K562 (cell line): Measurements from ENCODE around the gene SDF4. TPM values are rescaled to one million over a fixed set of nuclear protein-coding genes. Genes with fewer than 3 reads are reported as not detected.
A peak's percentile ranks its signal among the peaks of the same experiment; 100 is the strongest.

Source experiments
- ATAC-seq: fragments of 200-7000 bp; cut with Tn5 transposase; 3 replicates; pipeline ENCODE4 v1.9.1; 2020; ENCODE audit warnings: moderate library complexity
- BruUV-seq: library from RNA; stranded (reverse); fragments of 400-500 nt; replicated peaks from 2 replicates; lab custom pipeline; 2021; lab: Mats Ljungman, UMichigan
- CTCF ChIA-PET: fragments of 300-600 bp; formaldehyde crosslinking; extraction: SDS; loops from one replicate; lab custom pipeline; 2021; ENCODE audit warnings: low intra/inter-chr PET ratio; lab: Yijun Ruan, JAX
- POLR2A ChIA-PET: fragments of 300-600, 350-650 bp; sonication (Branson Sonifier 250); formaldehyde crosslinking; extraction: SDS; loops from one replicate; lab custom pipeline; 2021; ENCODE audit warnings: antibody characterized with exemption, inconsistent platforms; lab: Yijun Ruan, JAX
- DNase-seq, 4 experiments: peaks; one replicate each; pipeline versions ENCODE4 v3.0.0 to v3.0.0-alpha.2; 2011 to 2018; ENCODE audit warnings: low spot score in 3 of 4, mixed read lengths in 3 of 4; ENCODE audit errors: extremely low read depth in 1 of 4
- FAIRE-seq: peaks from 2 replicates; lab custom pipeline; 2011; peaks lifted over from hg19 to GRCh38; lab: Jason Lieb, UNC
- H2AFZ ChIP-seq: 2 replicates; pipeline ENCODE4 v1.6.0; 2011; ENCODE audit warnings: low read depth, low read length, control low read depth, inconsistent platforms
- H3K27ac ChIP-seq: fragments of 200-600 bp; 3 replicates; pipeline ENCODE4 v1.8.0; 2011; ENCODE audit warnings: low read depth, mild to moderate bottlenecking, control low read depth, inconsistent platforms, low read length, moderate library complexity, mixed read lengths; ENCODE audit errors: extremely low read depth
- H3K27me3 ChIP-seq, 2 experiments: fragments of 300-600 bp in 1 of 2; 2 replicates in 1 of 2; 3 replicates in 1 of 2; pipeline versions ENCODE4 v1.6.0 to v1.8.0; 2011; ENCODE audit warnings: inconsistent platforms in 2 of 2, low read length in 2 of 2, mild to moderate bottlenecking in 1 of 2, mixed read lengths in 1 of 2, moderate library complexity in 1 of 2; ENCODE audit not compliant: control insufficient read depth in 2 of 2, insufficient read depth in 2 of 2
- H3K36me3 ChIP-seq: fragments of 300-600 bp; 3 replicates; pipeline ENCODE4 v1.8.0; 2011; ENCODE audit warnings: mild to moderate bottlenecking, low read length, inconsistent platforms; ENCODE audit not compliant: control insufficient read depth, insufficient read depth
- H3K4me1 ChIP-seq, 2 experiments: fragments of 200-600 bp in 1 of 2; replicated peaks in 1 of 2; 2 replicates in 1 of 2; 3 replicates in 1 of 2; pipeline versions ENCODE4 v1.5.1 to v1.8.0; 2011; ENCODE audit warnings: inconsistent platforms in 2 of 2, low read length in 2 of 2, mild to moderate bottlenecking in 1 of 2, mixed read lengths in 1 of 2, moderate library complexity in 1 of 2; ENCODE audit not compliant: control insufficient read depth in 2 of 2, insufficient read depth in 2 of 2
- H3K4me2 ChIP-seq: 2 replicates; pipeline ENCODE4 v1.6.1; 2011; ENCODE audit warnings: low read length, control low read depth, inconsistent platforms, mixed read lengths; ENCODE audit not compliant: insufficient read depth
- H3K4me3 ChIP-seq: fragments of 200-600 bp; sonication (generic), shearing (Covaris generic); 2 replicates; pipeline ENCODE4 v1.5.1; 2016; ENCODE audit warnings: control low read depth, inconsistent platforms
- H3K79me2 ChIP-seq: fragments of 200-600 bp; 3 replicates; pipeline ENCODE4 v1.8.0; 2011; ENCODE audit warnings: low read length, inconsistent platforms; ENCODE audit not compliant: control insufficient read depth, insufficient read depth
- H3K9ac ChIP-seq, 2 experiments: 2 replicates each; pipeline versions ENCODE4 v1.6.0 to v1.6.1; 2011; ENCODE audit warnings: low read depth in 2 of 2, low read length in 2 of 2, control low read depth in 1 of 2, inconsistent platforms in 1 of 2, mild to moderate bottlenecking in 1 of 2, mixed read lengths in 1 of 2; ENCODE audit not compliant: insufficient read depth in 1 of 2
- H3K9me1 ChIP-seq: one replicate; pipeline ENCODE4 v1.6.0; 2011; ENCODE audit warnings: inconsistent platforms, mild to moderate bottlenecking, low read length, moderate library complexity; ENCODE audit not compliant: control insufficient read depth, insufficient read depth
- H3K9me3 ChIP-seq: replicated peaks from 2 replicates; pipeline ENCODE4 v1.5.1; 2011; ENCODE audit warnings: low read depth, low read length, inconsistent platforms; ENCODE audit not compliant: control insufficient read depth, insufficient read depth
- H4K20me1 ChIP-seq: replicated peaks from 2 replicates; pipeline ENCODE4 v1.6.1; 2011; ENCODE audit warnings: low read length, inconsistent platforms, mixed read lengths; ENCODE audit not compliant: control insufficient read depth, insufficient read depth
- FOXJ2 ChIP-seq: fragments of 200-800 bp; sonication (Bioruptor generic); IDR thresholded peaks from 2 replicates; pipeline ENCODE4 v1.6.1; 2016; ENCODE audit warnings: missing genetic modification characterization, missing compliant biosample characterization
- NCOA1 ChIP-seq: fragments of 450-650 bp; IDR thresholded peaks from 2 replicates; pipeline ENCODE4 v1.6.1; 2016; ENCODE audit warnings: low read depth
- PHF21A ChIP-seq: fragments of 450-650 bp; IDR thresholded peaks from 2 replicates; pipeline ENCODE4 v1.6.1; 2017; ENCODE audit warnings: low read depth, borderline replicate concordance
- POLR2G ChIP-seq: fragments of 200-400 bp; formaldehyde crosslinking; IDR thresholded peaks from 2 replicates; pipeline ENCODE4 v1.6.1; 2017; ENCODE audit warnings: low read depth, mild to moderate bottlenecking, antibody characterized with exemption, low read length, moderate library complexity
- PRPF4 ChIP-seq: fragments of 200-400 bp; formaldehyde crosslinking; IDR thresholded peaks from one replicate; pipeline ENCODE4 v1.6.1; 2017; ENCODE audit warnings: low read length, low read depth, mild to moderate bottlenecking; ENCODE audit not compliant: insufficient read depth, poor library complexity, severe bottlenecking
- TEAD4 ChIP-seq, 2 experiments: sonication (generic) in 1 of 2; formaldehyde crosslinking in 1 of 2; IDR thresholded peaks; 2 replicates each; pipeline versions ENCODE4 v1.6.1 to v1.8.0; 2012 to 2022; ENCODE audit warnings: borderline replicate concordance in 1 of 2, inconsistent platforms in 1 of 2, low read length in 1 of 2, mild to moderate bottlenecking in 1 of 2, missing genetic modification reagents in 1 of 2
- ZBTB33 ChIP-seq: sonication (generic); formaldehyde crosslinking; IDR thresholded peaks from 2 replicates; pipeline ENCODE4 v1.8.1; 2023; ENCODE audit warnings: mild to moderate bottlenecking, missing genetic modification reagents
- ZNF23 ChIP-seq: fragments of 250-450 bp; sonication (Bioruptor Pico); IDR thresholded peaks from 2 replicates; pipeline ENCODE4 v1.4.0; 2020; ENCODE audit warnings: mild to moderate bottlenecking
- WGBS: fragments of 100-300 bp; shearing (Covaris generic); methylation state at CpG from one replicate; pipeline ENCODE4 v1.1.6; 2016; ENCODE audit warnings: low coverage, mixed read lengths; ENCODE audit not compliant: insufficient coverage; ENCODE audit errors: missing lambda C conversion rate; 5-methylcytosine and 5-hydroxymethylcytosine counted together
- in situ Hi-C: fragments of 300-500 bp; cut with MboI; formaldehyde crosslinking; loops from 4 replicates; pipeline ENCODE4 v1.15.0; 2018; ENCODE audit warnings: inconsistent platforms, mixed read lengths
- intact Hi-C: fragments of 100-400 bp; cut with micrococcal nuclease; formaldehyde crosslinking; loops from 2 replicates; pipeline ENCODE4 v1.14.2; 2022
- polyA plus RNA-seq, 8 experiments: library from polyadenylated mRNA; depleted of rRNA in 4 of 8; stranded (reverse) in 5 of 8; unstranded in 3 of 8; fragments of >200 nt; fragmentation: Nextera tagmentation in 2 of 8; fragmentation: Illumina TruSeq in 1 of 8; extraction: Ambion mirVana in 2 of 8; extraction: Trizol in 1 of 8; gene quantifications; 2 replicates each; pipeline versions ENCODE4 v1.2.1 to v1.2.3, GENCODE V29; 2011 to 2014; ENCODE audit warnings: inconsistent platforms in 1 of 8, missing spikeins in 1 of 8
- total RNA-seq, 7 experiments: library from RNA; depleted of rRNA in 6 of 7; stranded (reverse); fragments of >200 nt in 6 of 7; fragmentation: Illumina TruSeq in 2 of 7; extraction: Trizol in 2 of 7; gene quantifications; 2 replicates each; pipeline versions ENCODE4 v1.2.1 to v1.2.3, GENCODE V29; 2011 to 2021; ENCODE audit warnings: low replicate concordance in 1 of 7

Gene SDF4
- total and polyA plus RNA-seq, 9 of the 15 experiments (the other 6 are each of a cell fraction or from before 2014, with no cell fraction given), result 0.35 to 160 (median 65.2) TPM

- H3K9ac ChIP-seq, result no peak overlapping the region
- H3K4me1 ChIP-seq, result peaks cover 0 to 94% of the 10 kb centered on the region in 2 experiments; a peak in 3 of 5 replicates
- no peaks in the 10 kb centered on the region for H4K20me1 ChIP-seq
- no peaks in the 10 kb centered on the region for H3K9me1 ChIP-seq
- TF ChIP-seq ZNF23 (CRISPR knock-in tag) (no peak), FOXJ2 (tag) (no peak), PHF21A (no peak), POLR2G (peak; percentile 61), PRPF4 (no peak), TEAD4 (IDR thresholded peaks at IDR 0.05; ENCODE audit: low read length) (no peak), TEAD4 (CRISPR knock-in tag; IDR thresholded peaks at IDR 0.05; ENCODE audit: borderline replicate concordance) (no peak), ZBTB33 (CRISPR knock-in tag) (peak; percentile 69), NCOA1 (no peak)
- no peak overlapping the region for H3K27ac ChIP-seq
- CTCF ChIA-PET, result interaction anchor here (1.1 kb wide), 1 partner anchor 118 kb away, joined by 3 read pairs; no protein-coding TSS in a partner anchor
- DNase-seq, result no peak
- FAIRE-seq, result no peak
- POLR2A ChIA-PET, result interaction anchor here (0.8 to 1.1 kb wide), 4 partner anchors 8 to 157 kb away, joined by 3 to 5 read pairs (median 4); no protein-coding TSS in a partner anchor
- intact Hi-C loops (no loop called here), in situ Hi-C loops (no loop called here)
- H2AFZ ChIP-seq, result no peak overlapping the region
- H3K4me3 ChIP-seq, result no peak overlapping the region
- ATAC-seq, result no peak; the same call in 2 of the 3 replicates
- H3K36me3 ChIP-seq, result peaks cover 12% of the 10 kb centered on the region; the same call in 1 of the 3 replicates
- H3K27me3 ChIP-seq, result no peaks in the 10 kb centered on the region
- 77% methylated on average over 44 of the region's 48 CpGs for WGBS
- no peak overlapping the region for H3K4me2 ChIP-seq
- peaks cover 20% of the 10 kb centered on the region for H3K79me2 ChIP-seq
- no TSS peak for BruUV-seq
- H3K9me3 ChIP-seq, result peaks cover 5% of the 10 kb centered on the region; the same call in 1 of the 2 replicates
Measured at GRCh38 chr1:1237874-1238701, 6.3 kb upstream of the SDF4 start.
